Ishikawa (cell line): ENCODE results near the gene SMARCB1.

Source experiments
- CEBPB ChIP-seq: IDR thresholded peaks from 2 replicates; pipeline ENCODE4 v1.6.1; 2012
- CREB1 ChIP-seq: IDR thresholded peaks from 2 replicates; pipeline ENCODE4 v1.6.1; 2012; ENCODE audit warnings: low read depth
- EP300 ChIP-seq: IDR thresholded peaks from 2 replicates; pipeline ENCODE4 v1.6.1; 2012; ENCODE audit warnings: borderline replicate concordance
- TAF1 ChIP-seq: IDR thresholded peaks from 2 replicates; pipeline ENCODE4 v1.6.1; 2012; ENCODE audit warnings: low read depth, mild to moderate bottlenecking
- YY1 ChIP-seq: IDR thresholded peaks from 2 replicates; pipeline ENCODE4 v1.6.1; 2012; ENCODE audit warnings: low read depth

GRCh38 chr22:23874871-23875270 lies 88.1 kb downstream of the SMARCB1 start:
- TF ChIP-seq CEBPB (no peak), CREB1 (no peak), TAF1 (no peak), EP300 (no peak), YY1 (no peak)
